ENCODE measurements around the gene CASP7.
"Not testable (repeated sequence)": the region's sequence is repeated elsewhere in the genome, so short reads cannot be mapped to it uniquely, and the experiment has no call there.

Gene CASP7

DNA sequence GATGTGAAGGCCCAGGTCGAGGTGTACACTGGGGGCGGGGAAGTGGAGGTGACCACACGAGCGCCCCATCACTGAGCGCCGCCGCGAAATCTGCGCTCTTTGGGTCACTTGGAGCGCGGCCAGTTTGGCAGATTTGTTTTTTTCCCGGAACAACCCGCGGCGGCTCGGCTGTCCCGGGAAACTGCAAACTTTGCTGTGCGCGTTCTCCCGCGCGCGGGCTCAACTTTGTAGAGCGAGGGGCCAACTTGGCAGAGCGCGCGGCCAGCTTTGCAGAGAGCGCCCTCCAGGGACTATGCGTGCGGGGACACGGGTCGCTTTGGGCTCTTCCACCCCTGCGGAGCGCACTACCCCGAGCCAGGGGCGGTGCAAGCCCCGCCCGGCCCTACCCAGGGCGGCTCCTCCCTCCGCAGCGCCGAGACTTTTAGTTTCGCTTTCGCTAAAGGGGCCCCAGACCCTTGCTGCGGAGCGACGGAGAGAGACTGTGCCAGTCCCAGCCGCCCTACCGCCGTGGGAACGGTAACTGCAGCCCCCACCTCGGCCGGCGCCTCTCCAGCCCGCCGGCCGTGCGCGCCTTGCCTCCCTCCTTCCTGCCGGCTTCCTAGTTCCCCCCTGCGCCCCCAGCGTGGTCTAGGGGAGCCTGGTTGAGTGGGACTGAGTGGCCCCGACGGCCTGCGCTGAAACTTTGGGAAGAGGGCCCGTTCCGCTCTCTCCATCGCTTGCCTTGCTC is at the start of gene CASP7:
Gene CASP7 (plus strand): TSS at position 450 of the 727 bp plus-strand sequence. CDS start 17,582 bp downstream, outside the sequence.
- DNase-seq (ENCODE audit: low spot score) (peak; percentile 88), FAIRE-seq (no peak)

DNA sequence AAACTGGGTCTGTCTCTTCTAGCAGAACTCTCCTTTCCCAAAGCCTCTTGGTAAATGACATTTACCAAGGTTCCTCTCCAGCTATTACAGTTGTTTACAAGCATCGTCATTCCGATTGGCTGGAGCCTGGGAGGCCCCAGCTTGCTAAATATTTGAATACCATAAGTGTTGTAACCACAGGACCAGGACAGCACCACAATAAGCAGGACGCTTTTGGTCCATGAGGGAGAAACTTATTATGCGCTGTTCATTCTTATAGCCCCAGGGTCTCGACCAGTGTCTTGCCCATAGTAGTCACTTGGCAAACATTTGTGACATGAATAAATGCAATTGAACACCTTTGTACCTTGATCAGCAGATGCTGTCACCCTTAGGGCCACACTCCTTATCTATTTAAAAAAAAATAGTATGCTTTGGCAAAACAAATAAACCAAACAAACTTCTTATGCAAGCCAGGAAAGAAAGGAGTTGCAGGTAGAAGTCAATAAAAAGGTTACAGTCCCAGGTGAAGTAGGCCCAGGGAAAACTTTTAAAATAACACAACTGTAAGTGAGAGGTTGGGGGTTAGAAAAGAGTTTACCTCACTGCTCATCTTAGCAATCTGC is 48.7 kb upstream of the CASP7 start:
- no peak for FAIRE-seq
- DNase-seq (ENCODE audit: low spot score), result no peak

DNA sequence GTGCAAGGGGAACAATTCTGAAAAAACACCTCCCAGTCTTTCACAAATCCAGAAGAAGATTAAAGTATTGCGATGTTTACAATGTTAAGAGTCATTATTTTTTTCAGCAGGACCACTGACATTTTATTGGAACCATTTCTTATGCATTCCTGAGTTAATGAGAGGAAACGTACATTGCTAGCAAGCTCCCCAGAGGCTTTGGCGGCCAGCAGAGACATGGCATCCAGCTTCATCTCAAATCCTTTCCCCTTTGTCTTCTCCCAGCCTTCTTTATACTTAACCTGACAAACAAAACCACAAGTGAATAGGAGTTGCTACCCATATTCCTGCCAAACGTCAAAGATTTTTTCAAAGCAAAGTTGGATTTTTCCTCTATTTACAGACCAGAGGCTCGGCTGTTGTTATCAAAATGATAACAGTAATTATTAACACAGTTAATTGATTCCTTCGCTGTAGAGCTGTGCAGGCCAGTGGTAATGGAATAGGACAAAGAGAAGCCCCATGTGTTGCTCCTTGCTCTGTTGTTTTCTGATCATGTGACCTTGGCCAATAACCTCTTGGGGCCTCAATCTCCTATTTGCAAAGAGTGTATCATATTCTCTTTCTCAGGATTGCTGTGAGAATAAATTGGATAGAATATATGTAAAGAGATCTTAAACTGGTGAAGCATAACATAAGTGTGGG is 47.9 kb upstream of the CASP7 start:
- FAIRE-seq (no peak), DNase-seq (ENCODE audit: low spot score) (no peak)

DNA sequence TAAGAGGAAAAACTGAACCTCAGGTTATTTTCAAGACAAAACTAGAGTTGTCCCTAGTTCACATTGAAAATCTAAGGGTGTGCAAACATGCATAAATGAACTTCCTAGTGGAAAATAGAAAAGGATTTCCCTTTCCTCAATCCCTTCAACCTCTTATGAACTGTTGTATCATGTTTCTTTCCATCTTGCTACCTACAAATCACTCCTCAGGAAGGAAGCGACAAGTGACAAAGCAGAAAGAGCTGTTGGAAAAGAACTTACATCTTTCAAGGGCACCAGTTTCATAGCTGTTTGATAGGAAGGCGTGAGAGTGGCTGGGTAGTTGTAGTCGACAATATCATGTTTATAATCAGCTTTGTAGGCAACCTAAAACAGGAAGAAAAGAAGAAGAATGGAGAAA is 39.7 kb upstream of the CASP7 start:
- no peak for FAIRE-seq
- DNase-seq (ENCODE audit: low spot score), result no peak

DNA sequence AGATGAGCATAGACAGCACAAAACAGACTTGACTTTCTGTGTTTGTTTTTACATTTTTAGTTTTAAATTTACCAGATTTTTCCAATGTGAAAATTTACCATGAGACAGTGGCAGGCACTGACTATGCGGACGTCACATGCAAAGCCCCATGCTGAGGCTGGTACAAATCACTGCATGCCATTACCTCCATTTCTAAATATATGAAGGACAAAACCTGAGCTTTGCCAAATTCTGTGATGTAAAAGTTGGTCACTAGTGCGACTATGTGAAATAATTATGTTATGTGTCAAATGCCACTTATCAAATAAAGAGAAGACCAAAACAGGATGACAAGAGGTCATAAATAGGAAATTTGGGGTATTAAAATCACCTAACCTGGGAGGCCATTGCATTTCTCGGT is 38.0 kb upstream of the CASP7 start:
- FAIRE-seq (no peak), DNase-seq (ENCODE audit: low spot score) (no peak)

DNA sequence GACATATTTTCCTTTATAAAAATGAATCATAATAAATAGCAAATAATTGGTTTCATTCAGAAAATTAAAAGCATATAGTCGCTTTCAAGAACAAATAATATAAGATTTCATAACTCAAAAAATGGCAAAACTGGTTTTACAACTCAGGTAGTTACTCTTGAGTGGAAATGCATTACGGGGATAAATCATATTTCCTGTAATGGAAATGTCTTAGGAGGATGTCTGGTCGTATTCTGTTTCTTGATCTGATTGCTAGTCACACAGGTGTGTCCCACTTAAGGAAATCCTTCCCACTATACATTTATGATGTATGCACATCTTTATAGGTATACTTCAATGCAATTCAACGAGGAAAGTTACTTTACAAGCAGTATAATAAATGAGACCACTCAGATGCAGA is 36.5 kb upstream of the CASP7 start:
- FAIRE-seq, result no peak
- DNase-seq (ENCODE audit: low spot score), result no peak

DNA sequence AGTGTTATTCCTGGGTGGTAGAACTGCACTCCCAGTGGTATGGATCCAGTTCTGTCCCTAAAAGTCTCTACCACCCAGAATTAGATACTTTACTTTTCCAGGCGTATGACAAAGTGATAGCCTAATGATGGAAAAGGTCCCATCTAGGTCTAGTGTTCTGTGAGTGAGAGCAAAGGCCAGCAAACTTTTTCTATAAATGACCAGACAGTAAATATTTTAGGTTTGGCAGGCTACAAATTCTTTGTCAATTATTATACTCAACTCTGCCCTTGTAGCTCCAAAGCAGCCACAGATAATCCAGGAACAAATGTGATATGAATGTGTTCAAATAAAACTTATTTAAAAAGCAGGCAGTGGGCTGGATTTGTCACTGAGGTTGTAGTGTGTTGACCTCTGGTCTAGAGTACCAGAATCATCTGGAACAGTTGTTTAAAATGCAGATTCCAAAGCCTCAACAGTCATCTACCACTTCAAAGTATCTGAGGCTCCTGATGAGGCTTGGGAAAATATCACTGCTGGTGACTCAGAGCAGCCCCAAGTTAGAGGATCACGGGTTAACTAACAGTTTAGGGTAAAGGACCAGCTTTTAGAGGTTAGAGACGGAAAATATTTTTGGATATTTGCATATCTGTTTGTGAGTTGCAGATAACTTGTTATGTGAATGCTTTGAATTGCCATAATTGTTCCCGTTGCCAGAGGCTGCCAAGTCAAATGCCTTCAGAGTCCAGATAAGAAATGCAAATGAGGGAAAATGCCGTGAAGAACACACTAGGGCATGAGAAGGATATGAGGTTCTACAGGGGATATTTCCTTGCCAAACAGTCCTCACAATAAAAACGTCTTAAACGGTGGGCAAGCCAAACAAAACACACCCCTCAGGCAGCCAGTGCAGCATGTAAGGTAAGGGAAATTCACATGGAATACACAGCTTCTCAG is 35.3 kb upstream of the CASP7 start:
- no peak for DNase-seq (ENCODE audit: low spot score)
- FAIRE-seq, result no peak

DNA sequence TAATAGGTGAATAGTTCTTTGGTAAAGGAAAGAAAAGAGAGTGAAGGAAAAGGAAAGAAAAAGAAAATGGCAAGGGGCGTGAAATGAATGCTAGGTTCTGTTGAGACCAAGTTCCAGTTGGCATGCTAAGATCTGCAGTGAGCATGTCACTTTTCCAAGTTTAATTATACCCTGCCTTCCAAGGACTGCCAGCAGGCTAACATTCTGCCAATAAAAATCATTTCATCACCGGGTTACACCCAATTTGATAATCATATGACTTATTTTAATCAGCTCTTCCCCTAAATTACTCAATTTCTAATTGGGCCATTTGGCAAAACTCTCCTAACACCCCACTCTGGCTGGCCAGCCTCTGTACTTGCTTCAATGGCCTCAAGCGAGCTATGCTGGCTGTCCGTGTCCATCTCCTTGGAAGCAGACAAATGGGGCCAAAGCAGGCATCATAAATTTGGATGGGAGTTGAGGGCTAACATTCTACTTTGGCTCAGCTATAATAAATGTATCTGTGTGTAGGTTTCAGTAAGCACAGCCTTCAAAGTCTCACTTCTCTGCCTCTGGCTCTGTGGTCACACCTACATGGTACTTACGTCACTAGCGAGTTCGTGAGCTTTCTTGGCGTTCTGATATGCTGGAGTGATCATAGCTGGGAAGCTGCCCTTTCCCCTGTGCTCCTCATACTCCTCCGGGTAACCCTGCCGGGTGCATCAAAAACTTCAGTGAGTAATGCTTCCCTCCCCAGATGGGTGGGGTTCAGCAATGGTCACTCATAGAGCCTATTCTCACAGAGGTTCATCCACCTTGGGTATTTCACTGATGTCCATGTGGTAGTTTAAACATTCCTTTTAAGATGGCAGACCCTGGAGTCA is 33.1 kb upstream of the CASP7 start:
- FAIRE-seq (no peak), DNase-seq (ENCODE audit: low spot score) (no peak)

DNA sequence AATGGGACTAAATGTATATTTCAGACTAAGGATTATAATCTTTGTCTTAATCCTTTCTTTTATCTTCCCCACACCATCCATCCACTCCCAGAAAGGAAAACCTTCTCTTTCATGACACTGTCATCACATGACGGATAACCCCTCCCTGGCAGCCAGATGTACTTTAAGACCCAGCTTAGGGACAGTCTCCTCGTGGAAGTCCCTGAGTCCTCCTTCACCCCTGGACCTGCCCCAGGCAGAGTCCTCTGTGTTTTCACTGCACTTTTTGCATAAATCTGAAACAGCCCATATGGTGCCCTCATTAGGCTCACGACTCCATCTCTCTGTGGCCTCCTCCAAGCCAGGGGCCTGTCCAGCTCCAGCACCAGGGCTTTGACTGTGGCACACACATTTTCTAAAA is 31.9 kb upstream of the CASP7 start:
- DNase-seq (ENCODE audit: low spot score) (no peak), FAIRE-seq (no peak)

DNA sequence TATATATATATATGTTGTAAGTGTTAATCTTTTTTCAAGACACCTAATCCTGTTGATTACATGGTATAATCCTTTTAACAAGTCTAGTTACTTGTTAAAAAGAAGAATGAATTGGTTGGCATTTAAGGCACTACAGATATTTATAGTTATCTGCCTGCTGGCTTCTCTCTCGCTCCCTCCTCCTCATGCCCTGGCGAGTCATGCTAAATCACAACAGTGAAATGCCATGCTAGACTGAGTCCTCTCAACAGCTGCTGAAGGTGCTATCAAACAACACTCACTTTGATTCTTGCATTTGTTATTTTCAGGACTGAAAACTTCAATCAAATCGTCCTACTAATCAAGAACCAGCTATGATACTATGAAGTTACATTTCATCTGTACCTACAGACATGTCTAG is 31.2 kb upstream of the CASP7 start:
- no peak for FAIRE-seq

DNA sequence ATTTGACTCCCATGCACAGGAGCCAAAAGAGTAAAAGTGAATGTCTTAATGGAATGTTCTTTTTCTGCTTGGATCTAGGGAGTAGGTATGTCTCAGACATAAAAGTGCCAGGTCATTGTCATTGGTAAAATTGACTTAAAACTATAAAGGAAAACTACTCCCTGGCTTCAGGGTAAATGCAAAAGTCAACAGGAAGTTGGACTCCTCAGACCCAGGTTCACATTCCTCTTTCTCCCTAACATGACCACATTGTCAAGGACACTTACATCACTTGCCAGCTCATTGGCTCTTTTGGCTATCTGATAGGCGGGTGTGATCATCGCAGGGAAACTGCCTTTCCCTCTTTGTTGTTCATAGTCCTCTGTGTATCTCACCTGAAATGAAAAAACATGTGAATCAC is 29.5 kb upstream of the CASP7 start:
- no peak for DNase-seq (ENCODE audit: low spot score)
- FAIRE-seq, result no peak

More for the DNA sequence above, 31.2 kb upstream of the CASP7 start:
- no peak for DNase-seq (ENCODE audit: low spot score)

DNA sequence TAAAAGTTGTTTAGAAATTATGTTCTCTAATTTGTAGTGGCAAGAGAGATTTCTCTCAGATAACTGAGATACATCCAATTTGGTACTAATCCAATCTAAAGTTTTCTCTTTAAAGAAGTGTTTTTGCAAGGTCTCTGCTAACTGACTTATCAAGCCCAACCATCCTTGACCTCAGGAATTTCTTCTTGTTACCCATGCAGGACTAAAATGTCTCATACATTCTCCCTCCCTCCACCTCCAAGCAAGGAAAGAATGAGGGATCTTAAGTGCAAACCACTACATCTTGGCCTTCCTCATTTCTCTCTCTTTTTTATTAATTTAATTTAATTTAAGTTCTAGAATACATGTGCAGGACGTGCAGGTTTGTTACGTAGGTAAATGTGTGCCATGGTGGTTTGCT is 28.7 kb upstream of the CASP7 start:
- FAIRE-seq (no peak), DNase-seq (ENCODE audit: low spot score) (no peak)

DNA sequence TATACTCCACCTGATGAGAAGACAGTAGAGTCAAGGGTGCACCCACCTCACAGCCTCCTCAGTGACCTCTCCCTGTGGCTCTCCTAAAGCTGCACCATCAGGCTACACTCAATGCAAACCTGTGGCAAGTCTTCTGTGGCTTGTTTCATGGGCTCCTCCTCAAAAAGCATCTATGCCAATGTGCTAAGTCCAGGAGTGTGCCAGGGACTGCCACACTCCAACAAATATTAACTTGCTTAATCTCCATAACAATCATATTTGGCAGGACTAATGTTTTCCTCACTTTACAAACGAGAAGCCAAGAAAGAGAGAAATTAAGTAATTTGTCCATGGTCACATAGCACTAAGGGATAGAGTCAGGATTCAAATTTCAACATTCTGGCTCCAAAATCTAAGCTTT is 27.8 kb upstream of the CASP7 start:
- no peak for DNase-seq (ENCODE audit: low spot score)
- FAIRE-seq, result no peak

DNA sequence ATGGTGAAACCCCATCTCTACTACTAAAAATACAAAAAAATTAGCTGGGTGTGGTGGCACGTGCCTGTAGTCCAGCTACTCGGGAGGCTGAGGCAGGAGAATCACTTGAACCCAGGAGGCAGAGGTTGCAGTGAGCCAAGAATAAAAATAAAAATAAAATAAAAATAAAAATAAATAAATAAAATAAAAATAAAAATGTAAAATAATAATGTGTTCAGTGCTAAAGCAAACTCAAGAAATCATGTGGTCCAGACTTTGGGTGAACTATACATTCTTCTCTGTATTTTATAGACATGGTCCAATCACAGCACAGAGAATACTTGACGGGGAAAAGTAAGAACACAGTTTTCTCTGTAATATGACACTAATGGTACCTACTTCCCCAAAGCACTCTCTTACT is 27.3 kb upstream of the CASP7 start:
- not testable (repeated sequence) for DNase-seq (ENCODE audit: low spot score); FAIRE-seq

DNA sequence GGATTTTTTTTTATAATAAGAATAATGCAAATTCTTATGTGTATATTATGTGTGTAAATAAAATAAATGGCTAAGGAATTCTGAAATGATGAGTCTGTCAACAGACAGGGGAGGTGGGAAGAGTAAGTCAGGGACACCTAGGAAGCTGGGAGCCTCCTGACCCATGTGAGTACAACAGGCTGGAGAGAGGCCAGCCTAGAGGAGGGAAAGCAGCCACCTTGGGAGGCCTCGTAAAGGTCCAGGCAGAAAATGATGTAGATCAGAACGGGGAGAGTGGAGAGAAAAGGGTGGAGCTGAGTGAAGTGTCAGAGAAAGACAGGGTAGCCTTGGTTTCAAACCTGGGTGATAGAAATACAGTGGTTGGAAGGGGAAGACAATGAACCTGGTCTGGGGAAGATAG is 22.8 kb upstream of the CASP7 start:
- FAIRE-seq (no peak), DNase-seq (ENCODE audit: low spot score) (no peak)

DNA sequence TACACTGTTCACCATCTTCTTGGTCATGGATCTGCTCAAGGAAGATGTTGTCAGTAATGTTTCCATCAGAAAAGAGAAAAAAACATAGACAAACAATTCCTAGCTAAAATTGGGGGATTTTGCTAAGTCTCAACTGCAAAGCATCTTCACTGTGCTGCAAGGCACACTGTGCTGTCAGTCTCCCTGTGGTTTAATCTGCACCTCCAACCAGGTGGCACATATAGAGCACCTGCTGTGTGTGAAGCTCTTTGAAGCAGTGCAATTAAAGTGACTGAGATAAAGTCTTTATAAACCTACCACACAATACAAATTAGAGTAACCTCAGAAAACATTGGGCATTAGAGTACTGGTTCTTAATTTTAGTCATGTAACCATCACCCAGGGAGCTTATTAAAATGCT is 22.2 kb upstream of the CASP7 start:
- no peak for FAIRE-seq
- DNase-seq (ENCODE audit: low spot score), result no peak

DNA sequence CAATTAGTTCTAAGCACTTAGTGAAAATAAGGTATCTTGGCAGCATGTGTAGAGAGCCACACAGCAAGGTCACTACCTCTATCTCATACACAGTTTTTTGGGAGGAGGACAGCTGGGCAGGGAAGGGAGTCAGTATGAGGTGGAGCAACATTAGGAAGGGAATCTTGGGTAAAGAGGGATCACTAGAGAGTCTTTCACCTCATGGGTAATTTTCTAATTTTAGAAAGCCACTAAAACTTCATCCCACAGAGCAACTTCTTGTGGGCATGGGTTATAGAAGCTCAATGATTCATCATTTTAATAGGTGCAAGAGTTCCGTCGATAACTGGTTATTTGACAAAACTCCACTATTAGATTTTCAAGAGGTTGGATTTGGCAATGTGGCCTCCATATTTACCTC is 18.4 kb upstream of the CASP7 start:
- no peak for FAIRE-seq
- DNase-seq (ENCODE audit: low spot score), result no peak

DNA sequence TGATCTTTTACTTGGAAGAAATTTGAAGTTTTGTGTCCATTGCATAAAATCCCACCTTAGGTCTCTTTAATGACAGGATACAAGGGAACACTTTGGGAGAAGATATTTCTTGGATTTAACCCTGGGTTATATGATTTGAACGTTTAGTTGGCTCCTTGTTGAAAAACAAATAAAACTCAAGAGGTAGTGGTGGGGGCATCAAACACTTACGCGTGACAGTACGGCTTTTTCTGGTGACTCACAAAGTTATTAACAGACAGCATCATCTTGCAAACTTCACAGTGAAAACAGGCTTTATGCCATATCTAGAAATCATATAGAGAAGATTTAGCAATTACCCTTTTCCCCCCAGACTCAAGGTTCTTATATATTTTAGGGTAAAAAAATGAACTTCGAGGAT is 16.6 kb upstream of the CASP7 start:
- FAIRE-seq (no peak), DNase-seq (ENCODE audit: low spot score) (no peak)

DNA sequence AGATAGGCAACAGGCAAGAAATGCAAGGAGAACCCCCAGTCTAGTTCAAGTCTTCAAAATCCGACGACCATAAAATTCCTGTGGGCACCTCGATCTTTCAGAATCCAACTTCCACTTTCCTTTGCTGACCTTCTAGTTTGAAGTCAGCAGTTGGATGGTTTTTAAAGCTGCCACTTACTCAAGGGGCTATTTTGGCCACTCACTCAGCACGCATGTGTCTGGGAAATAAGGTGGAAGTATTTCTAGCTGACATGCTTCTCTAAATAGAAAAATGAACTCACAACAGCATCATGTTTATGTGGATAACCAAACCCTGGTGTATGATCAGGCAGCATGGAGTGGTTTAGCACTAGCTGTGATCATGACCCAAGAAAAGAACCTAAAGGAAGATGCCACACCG is 15.8 kb upstream of the CASP7 start, which contains the start of gene NRAP:
Gene NRAP (minus strand): TSS at position 134 of the 400 bp plus-strand sequence. CDS start 159 bp downstream, outside the sequence.
- DNase-seq (ENCODE audit: low spot score) (no peak), FAIRE-seq (no peak)

DNA sequence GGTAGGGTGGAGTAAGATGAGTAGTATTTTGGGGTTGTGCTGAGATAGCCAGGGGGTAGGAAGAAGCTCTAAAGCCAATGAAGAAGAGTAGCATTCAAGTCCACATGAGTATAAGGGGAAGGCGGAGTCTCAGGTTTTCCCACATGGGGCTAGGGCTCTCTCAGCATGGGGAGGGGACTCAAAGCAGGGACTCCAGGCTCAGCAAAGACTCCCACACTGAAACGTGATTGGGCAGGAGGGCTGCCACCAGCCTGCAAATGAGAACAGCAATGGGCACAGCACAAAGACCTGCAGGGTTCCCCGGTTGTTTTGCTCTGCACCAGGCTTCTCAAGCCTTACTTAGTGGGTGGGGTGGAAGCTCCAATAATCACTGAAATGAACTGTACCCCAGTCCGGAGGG is 14.4 kb upstream of the CASP7 start:
- no peak for DNase-seq (ENCODE audit: low spot score)
- FAIRE-seq, result no peak
